HG03103 (cell line): ENCODE data around the gene HMGB1.
"Not testable (repeated sequence)": the region's sequence is repeated elsewhere in the genome, so short reads cannot be mapped to it uniquely, and the experiment has no call there.

Experiments
- ATAC-seq: cut with Tn5 transposase; IDR thresholded peaks from one replicate; pipeline ENCODE4 v1.9.1; 2021; ENCODE audit warnings: low read depth; ENCODE audit not compliant: unreplicated experiment

The HMGB1 gene

DNA sequence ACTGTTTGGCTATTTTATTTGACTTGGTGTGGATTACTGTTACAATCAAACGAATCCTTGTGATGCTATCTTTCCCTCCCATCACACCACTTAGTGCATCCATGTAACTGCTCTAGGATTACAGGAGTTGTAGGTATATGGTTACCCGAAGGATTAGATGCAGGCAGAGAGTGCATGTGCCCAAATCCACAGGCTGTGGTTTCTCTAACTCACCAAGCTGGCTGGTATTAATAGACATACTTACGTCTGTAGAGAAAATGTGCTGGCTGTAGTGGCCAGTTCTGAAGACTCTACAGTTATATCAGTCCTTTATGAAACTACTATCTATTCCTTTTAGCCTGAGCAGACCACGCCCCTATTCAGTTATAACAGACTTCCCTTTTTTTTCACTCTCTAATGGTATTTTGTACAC is 1.1 kb upstream of the HMGB1 start:
- no peak for ATAC-seq

DNA sequence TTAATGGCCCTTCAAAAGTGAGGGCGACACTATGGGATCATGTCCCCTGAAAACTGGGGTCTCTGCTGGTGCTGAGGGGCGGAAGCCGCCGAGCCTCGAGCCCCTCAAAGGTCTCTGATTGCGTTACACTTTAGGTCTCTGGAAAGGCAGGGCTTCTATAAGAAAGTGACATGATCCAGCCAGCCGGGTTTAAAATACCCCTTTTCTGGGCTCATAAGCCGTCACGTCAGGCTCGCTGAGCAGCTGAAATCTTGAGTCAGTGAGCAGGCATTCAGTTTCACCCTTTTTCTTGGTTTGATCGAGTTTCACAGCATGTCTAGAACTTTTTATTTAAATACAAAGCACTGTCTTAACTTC is 600 bp upstream of the HMGB1 start:
- ATAC-seq, result no peak

DNA sequence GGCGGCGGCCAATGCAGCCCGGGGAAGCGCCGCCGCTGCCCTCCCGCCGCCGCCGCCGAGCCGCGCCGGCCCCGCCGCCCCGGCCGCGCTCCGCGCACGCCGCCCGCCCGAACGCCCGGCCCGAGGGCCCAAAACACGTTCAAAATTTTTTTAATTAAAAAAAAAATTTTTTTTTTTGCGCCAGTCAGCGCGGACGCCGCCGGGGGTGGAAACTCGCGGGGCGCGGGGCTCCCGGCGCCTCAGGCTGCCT is 468 bp downstream of the HMGB1 start:
- ATAC-seq, result no peak

DNA sequence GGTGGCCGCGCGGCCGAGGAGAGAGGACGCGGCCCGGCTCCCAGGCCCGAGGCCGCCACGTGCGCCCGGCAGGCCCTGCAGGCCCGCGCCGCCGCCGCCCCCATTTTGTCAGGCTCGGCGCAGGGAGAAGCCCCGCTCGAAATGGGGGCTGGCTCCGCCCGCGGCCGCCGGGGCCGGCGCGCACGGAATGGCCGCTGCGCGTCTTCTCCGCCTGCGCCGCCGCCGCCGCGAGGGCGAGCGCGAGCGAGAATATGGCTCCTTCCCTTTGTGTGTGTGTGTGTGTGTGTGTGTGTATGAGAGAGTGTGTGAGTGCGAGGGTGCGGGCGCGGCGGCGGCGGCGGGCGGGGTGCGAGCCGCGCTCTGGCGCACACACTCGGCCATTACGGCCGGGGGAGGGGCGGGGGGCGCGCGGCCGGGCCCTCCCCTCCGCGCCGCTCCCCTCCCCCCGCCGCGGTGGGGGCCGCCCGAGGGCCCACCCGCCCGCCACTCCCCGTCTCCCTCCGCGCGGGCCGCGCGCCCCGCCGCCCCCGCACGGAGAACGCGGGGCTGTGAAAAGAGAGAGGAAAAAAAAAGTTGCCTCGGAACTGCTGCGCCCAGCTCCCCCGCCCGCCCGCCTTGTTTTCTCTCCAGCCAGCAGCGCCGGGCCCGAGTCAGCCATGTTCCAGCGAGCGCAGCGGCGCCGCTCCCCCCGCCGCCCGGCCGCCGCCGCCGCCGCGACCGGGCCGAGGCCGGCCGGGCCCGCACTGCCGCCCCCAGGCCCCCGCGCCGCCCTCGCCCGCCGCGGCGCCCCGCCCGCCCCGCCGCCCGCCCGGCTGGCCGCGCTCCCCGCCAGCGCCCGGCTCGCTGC is 1.0 kb downstream of the HMGB1 start:
- peak; percentile 21 for ATAC-seq

DNA sequence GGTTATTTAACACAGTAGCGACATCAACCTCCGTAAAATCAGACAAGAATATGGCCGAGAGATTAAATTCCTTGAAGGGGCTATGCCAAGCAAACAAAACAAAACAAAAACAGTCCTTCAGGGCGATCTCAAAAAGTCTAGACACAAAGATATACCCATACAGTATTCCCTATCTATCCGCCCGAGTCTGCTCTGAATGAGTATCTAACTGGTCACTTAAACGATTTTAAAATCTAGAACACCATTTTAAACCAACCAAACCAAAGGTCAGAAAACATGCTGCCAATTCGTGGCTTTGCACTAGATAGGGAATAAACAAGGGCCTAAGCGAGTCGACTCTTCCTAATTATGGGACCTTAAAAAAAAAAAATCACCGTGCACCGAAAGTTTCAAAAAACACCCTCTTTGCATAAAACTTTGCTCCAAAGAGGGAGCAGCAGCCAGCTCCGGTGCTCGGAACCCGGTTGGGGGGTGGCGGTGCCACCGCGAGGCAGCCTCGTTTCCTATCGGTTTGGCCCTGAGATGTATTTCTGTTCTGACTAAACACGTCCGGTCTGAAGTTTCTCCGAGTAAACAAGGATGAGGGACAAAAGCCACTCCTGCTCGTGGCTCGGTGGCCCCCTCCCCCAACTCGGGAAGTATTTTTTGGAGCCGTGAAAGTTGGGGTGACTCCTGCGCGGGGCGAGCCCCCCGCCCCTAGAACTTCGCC is 1.8 kb downstream of the HMGB1 start:
- peak; percentile 29 for ATAC-seq

DNA sequence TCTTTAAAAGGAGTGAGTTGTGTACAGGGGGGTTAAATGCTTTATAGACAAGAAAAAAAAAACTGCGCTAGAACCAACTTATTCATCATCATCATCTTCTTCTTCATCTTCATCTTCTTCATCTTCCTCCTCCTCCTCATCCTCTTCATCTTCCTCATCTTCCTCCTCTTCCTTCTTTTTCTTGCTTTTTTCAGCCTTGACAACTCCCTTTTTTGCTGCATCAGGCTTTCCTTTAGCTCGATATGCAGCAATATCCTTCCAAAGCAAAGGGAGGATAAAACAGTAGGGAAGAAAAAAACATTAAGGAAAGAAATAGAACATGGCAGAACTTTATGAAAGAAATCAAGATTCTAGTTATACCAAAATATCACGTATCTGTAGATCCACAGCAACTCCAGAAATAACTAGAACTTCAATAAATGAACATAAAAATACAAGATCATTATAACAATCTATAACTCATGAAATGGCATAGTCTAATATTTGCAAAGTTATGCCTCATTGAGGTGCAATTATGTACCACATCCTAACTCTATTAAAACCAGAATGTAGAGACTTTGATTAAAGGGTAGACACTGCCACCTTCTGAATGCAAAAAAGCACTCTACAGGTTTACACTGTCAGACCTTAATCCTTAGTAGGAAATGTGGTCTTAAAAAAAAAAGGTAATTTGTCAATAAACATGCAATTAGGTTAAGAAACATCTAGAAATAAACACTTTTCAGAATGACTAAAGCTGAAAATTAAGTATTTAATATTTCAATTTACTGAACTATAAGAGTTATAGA is 4.3 kb downstream of the HMGB1 start:
- ATAC-seq, result not testable (repeated sequence)

DNA sequence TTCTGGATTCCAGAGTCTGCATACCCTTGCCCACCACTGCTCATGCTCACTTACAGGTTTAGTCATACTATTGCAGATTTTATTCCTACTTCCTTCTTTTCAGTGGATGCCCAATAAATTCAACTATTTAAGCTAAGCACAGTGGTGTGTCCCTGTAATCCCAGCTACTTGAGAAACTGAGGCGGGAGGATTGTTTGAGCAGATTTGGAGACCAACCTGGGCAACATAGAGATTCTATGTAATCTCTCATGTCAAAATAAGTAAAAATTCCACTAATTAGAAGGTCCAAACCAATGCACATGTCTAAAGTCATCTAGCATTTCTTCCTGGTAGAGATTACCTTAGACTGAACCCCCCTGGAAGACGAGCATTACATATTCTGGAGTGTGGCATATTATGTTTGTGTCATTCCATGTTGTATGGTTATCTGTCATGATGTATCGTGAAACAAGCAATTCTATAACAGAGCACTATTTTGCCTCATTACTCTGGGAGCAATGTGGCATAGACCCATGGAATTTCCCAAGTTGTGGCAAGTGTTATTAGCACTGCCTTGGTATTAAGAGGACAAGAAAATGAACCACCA is 8.3 kb downstream of the HMGB1 start:
- ATAC-seq, result no peak

DNA sequence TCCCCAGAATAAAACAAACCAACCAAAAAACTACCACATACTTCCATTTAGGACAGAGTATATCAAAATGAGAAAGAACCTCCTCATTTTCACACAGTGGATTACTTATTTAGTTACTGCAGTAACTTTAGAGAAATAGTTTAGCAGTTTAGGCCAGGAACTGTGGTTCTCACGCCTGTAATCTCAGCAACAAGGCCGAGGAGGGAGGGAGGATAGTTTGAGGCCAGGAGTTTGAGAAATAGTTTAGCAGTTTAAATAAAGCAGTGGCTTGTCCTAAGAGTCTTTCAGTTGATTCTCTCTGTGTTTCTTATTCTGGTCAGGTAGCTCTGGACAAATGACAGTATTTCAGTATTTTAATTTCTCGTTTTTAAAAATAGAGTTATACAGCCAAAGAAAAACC is 9.4 kb downstream of the HMGB1 start:
- ATAC-seq, result no peak

DNA sequence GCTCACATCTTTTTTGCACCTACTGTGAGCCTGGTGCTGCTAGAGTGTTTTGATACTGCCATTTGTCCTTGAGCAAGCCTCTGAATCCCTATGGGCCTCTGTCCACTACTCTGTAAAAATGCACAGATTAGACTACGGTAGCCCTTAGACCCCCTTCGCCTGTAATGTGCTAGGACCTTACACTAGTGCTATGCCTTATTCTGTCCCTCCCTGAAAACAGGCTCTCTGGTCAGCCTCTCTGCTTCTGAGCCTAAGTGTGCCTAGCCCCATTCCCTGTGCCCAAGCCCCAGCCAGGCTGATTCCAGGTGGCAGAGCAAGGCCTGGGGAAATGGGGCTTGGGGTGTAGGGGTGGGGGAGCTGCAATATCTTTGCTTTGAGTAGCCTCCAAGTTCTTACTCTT is 10.7 kb downstream of the HMGB1 start:
- ATAC-seq, result no peak

DNA sequence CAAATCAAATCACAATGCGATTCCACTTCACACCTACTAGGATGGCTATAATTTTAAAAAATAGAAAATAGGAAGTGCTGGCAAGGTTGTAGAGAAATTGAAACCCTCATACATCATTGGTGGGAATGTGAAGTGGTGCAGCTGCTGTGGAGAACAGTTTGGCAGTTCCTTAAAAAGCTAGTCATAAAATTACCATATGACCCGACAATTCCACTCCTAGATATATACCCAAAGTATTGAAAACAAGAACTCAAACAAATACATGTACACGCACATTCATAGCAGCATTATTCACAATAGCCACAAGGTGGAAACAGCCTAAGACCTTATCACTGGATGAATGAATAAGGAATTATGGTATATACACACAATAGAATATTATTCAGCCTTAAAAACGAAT is 12.0 kb downstream of the HMGB1 start:
- no peak for ATAC-seq

DNA sequence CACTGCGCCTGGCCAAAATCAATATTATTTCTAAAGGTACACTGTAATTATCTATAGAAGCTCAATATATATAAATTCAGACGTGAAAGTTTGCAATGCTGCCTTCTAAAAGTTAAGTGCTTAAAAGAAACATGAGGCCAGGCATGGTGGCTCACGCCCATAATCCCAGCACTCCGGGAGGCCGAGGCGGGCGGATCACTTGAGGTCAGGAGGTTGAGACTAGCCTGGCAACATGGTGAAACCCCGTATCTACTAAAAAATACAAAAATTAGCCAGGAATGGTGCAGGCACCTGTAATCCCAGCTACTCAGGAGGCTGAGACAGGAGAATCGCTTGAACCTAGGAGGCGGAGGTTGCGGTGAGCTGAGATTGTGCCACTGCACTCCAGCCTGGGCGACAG is 14.3 kb downstream of the HMGB1 start:
- not testable (repeated sequence) for ATAC-seq

DNA sequence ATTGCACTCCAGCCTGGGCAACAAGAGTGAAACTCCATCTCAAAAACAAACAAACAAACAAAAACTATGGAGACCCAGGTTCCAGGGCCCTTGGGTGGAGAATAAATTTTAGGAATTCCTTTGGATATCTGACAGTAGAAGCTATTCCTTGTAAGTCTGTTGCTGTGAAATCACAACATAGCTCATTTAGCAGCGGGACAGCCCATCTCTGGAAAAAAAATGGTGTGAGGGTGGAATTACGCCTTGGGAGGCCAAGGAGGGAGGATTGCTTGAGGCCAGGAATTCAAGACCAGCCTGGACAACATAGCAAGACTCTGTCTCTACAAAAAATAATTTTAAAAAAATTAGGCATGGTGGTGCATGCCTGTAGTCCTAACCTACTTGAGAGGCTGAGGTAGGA is 15.7 kb downstream of the HMGB1 start:
- ATAC-seq, result no peak

DNA sequence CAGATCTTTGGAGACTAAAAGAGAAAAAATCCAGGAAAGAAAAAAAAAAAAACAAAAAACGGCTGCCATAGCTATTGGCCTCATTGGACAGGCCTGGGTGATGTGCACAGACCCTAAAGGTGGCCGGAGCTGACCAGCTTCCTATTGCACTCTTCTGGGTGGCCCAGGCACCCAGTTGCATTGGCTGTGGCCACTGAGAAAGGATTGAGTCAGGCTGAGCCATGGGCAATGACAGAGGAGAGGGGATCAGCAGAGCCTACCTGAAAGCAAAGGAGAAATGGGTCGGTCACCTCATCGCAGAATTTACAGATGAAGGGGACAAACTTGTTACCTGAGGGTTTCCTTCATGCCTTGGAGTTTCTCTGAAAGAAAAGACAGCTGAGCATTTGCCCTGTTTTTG is 17.3 kb downstream of the HMGB1 start:
- no peak for ATAC-seq

DNA sequence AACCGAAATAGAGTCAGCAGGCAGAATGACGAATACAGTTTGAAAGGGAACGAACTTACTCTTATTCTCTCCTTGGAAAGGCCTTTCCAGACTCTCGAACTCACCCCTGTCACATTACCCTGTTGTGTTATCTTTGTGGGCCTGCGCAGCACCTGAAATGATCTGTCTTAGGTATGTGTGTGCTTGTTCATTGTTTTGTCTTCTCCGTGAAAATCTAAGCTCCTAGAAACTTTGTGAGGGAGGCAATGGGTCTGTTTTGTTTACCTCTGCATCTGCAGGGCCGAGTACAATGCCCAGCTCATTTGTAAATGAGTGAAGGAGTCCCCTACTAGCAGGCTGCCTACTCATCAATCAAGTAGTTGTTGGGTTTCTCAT is 19.6 kb downstream of the HMGB1 start:
- ATAC-seq, result no peak

DNA sequence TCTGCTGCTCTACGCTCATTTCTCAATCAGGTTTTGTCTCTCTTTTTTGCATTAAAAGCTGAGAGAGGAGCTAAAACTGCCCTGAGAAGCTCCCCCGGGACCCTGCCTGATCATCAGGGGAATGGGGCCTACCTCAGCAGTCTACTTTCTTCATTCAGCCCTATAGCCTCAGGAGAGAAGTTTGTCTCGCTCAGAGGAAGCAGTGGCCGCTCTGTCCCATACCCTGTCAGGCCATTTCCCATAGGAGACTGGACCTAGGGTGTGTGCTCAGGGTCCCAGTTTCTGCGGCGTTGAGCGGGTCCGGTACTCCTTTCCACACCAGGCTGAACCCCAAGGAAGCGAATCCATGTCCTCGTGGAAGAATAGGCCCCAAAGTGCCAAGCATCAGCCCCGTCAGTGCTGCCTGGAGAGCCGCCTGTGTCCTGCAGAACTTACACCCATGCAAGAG is 21.8 kb downstream of the HMGB1 start:
- ATAC-seq, result peak; percentile 50

DNA sequence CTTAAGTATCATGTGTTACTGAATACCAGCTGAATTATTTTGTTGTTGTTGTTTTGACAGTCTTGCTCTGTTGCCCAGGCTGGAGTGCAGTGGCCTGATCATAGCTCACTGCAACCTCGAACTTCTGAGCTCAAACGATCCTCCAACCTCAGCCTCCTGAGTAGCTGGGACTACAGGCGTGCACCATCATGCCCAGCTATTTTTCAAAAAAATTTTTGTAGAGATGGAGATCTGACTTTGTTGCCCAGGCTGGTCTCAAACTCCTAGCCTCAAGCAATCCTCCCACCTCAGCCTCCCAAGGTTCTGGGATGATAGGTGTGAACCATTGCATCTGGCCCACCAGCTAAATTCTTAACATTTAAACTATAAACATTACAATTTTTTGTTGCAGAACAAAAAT is 22.2 kb downstream of the HMGB1 start:
- not testable (repeated sequence) for ATAC-seq

DNA sequence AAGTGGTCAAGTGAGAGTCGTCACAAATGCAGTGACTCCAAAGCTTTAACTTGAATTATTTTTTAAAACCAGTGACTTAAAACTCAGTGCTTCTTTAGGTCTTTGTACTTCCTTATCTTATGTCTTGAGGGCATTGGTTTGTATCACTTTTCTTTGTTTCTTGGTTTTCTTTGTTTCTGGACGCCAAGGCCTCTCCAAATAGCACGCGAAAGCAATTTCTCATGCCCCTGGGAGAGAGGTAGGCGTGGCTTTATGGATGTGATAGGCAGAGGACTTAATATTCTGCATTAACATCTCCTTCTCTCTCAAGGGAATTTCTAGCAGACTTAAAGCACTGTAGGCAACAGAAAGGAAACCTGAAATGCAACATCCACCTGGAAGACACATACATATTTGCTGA is 22.8 kb downstream of the HMGB1 start:
- no peak for ATAC-seq

DNA sequence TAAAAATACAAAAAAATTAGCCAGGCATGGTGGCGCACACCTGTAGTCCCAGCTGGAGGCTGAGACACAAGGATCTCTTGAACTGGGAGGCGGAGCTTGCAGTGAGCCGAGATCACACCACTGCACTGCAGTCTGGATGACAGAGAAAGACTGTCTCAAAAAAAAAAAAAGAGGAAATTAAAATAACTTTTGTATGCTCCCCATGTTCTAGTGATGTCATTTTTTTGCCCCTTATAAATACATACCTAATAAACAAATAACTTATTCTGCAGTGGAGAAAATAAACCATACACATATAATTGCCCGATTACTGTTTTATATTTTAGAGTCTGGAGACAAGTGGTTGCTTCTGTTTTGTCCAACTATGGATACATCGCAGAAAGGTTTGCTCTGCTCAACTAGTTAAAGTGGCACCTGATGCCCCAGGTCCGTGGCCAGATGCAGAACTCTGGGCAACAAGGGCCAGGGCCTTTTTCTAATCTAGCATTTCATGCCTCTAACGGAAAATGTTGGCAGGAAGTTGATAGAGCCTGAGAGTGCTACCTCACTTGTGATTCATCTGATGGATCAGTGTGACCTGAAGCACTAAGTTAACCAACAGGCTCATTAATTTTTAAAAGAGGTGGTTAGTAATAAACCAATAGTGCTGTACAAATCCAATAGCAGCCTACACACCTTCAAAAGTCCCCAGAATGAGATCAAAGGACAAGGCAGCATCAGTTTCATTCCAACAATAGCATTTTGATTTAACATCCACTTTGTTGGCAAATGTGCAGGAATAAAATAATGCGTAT is 24.6 kb downstream of the HMGB1 start:
- no peak for ATAC-seq

DNA sequence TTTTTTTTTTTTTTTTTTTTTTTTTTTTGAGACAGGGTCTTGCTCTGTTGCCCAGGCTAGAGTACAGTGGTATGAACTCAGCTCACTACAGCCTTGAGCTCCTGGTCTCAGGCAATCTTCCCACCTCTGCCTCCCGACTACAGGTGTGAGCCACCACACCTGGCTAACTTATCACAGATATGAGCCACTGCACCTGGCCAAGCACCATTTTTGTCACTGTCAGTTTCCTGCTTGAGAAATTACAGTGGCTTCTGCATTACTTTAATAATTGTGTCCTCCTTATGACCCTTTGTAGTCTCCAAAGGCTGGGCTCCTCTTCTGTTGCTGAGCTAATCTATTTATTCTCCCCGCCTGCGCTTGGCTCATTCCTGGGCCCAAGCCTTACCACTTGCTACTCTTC is 27.4 kb downstream of the HMGB1 start:
- ATAC-seq, result no peak

DNA sequence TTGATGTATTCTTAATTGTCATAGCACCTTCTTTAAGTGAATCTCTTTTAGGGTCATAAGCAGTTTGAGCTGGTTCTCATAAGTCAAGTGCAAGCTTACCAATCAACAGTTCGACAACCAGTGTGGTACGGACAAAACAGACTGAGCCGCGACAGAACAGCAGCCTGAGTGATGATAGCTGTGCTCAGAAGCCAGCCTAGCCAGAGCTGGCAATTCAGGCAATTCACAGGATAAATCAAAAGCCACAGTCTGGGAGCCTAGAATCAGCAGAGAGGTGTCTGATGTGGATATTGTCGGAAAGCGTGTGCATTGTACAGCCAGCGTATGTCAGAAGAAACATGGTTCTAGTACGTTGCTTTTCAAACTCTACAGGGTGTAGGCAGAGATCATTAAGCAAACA is 28.6 kb downstream of the HMGB1 start:
- ATAC-seq, result no peak
